Activated T-helper 1 cell treated with anti-CD3 and anti-CD28 coated beads, Interleukin-12 subunit alpha, Interleukin-12 subunit beta, Interleukin-2, Interleukin-4 antibody, amounts not matched to agents 30 ng/mL and 10 ng/mL and 1 ng/mL, durations not matched to agents 14 hours and 24 hours and 36 hours (primary cell): ENCODE results near the gene TAF15. TPM values are rescaled to one million over a fixed set of nuclear protein-coding genes. Genes with fewer than 3 reads are reported as not detected.

Experiments used
- DNase-seq: peaks from one replicate; pipeline ENCODE4 v3.0.0; 2021; ENCODE audit warnings: low spot score
- H3K27ac Mint-ChIP-seq: one replicate; pipeline ENCODE4 v1.8.0; 2021; ENCODE audit warnings: mild to moderate bottlenecking, mixed read lengths
- H3K27me3 Mint-ChIP-seq: one replicate; pipeline ENCODE4 v1.8.0; 2022; ENCODE audit warnings: mild to moderate bottlenecking, moderate library complexity, mixed read lengths; ENCODE audit not compliant: insufficient read depth
- H3K36me3 Mint-ChIP-seq: one replicate; pipeline ENCODE4 v1.8.0; 2021; ENCODE audit warnings: low read depth, mixed read lengths
- H3K4me1 Mint-ChIP-seq: one replicate; pipeline ENCODE4 v1.8.0; 2021; ENCODE audit warnings: low read depth, mixed read lengths
- H3K4me3 Mint-ChIP-seq: one replicate; pipeline ENCODE4 v1.8.0; 2021; ENCODE audit warnings: mild to moderate bottlenecking, moderate library complexity, mixed read lengths
- H3K9me3 Mint-ChIP-seq: one replicate; pipeline ENCODE4 v1.8.0; 2021; ENCODE audit warnings: mixed read lengths
- intact Hi-C: fragments of 100-400 bp; cut with micrococcal nuclease; formaldehyde crosslinking; loops from one replicate; pipeline ENCODE4 v1.15.1; 2024
- total RNA-seq: library from RNA; stranded (reverse); gene quantifications from 2 replicates; pipeline ENCODE4 v1.2.3, GENCODE V29; 2022

The TAF15 gene
- total RNA-seq, 1 donor from 2014 or later = 311 TPM

- DNase-seq = no peak
- H3K27ac Mint-ChIP-seq = no peak overlapping the region
- no peaks in the 10 kb centered on the region for H3K36me3 Mint-ChIP-seq
- H3K4me1 Mint-ChIP-seq = peaks cover 8% of the 10 kb centered on the region
- H3K27me3 Mint-ChIP-seq = peaks cover 69% of the 10 kb centered on the region
- no peak overlapping the region for H3K4me3 Mint-ChIP-seq
- no peaks in the 10 kb centered on the region for H3K9me3 Mint-ChIP-seq
- intact Hi-C loops = no loop called here
Measured at GRCh38 chr17:35793257-35793656, 16.0 kb upstream of the TAF15 start.

- peak; percentile 27 for DNase-seq
- intact Hi-C loops = no loop called here
- no peak within 1 kb of the TSS for H3K27ac Mint-ChIP-seq
Measured at GRCh38 chr17:35795007-35795870, 14.0 kb upstream of the TAF15 start, which contains the start of gene MMP28. TSS of gene MMP28 (minus strand) at chr17:35795641. CDS start at chr17:35795377, 264 bp downstream.

DNA sequence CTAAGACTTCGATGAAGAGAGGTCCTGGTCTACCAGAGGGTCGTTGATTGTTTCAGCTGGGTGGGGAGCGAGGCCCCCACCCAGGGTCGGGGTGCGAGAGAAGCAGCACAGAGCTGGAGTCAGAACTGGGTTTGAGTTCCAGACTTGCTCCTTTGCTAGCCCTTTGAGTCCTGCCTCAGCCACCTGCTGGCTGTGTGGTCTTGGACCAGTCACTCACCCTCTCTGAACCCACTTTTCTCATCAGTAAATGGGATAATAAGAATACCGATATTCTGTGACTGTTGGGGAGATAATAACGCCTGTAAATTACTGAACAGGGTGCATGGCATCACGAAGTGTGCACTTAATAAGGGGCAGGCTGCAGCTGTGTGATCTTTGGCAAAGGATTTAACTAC, 13.4 kb upstream of the TAF15 start:
- peaks cover 63% of the 10 kb centered on the region for H3K27me3 Mint-ChIP-seq

More at GRCh38 chr17:35795007-35795870, 14.0 kb upstream of the TAF15 start, which contains the start of gene MMP28:
- Mint-ChIP-seq H3K4me1 (peaks cover 8% of the 10 kb centered on the region), H3K4me3 (peak within 1 kb of the TSS; percentile 71), H3K36me3 (no peaks in the 10 kb centered on the region), H3K27me3 (peaks cover 70% of the 10 kb centered on the region), H3K9me3 (no peaks in the 10 kb centered on the region)

DNA sequence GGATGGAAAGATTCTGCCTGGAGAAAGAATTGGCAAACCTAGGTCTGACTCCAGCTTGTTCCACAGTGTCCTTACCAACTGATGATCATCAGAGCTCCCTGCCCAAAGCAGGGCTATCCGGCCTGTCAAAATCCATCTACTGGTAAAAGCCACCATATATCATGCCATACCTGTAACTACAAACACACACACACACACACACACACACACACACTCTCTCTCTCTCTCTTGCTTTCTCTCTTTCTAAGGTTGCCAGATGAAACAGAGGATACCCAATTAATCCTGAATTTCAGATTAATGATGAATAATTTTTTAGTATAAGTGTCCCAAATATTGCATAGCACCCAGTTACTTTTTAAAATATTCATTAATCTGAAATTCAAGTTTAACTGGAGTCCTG, 12.3 kb upstream of the TAF15 start:
- Mint-ChIP-seq H3K4me1 (peaks cover 16% of the 10 kb centered on the region), H3K27me3 (peaks cover 59% of the 10 kb centered on the region), H3K4me3 (no peak overlapping the region), H3K9me3 (no peaks in the 10 kb centered on the region), H3K27ac (no peak overlapping the region), H3K36me3 (no peaks in the 10 kb centered on the region)
- no peak for DNase-seq
- intact Hi-C loops = no loop called here

More for the DNA sequence above, 13.4 kb upstream of the TAF15 start:
- H3K36me3 Mint-ChIP-seq = no peaks in the 10 kb centered on the region
- intact Hi-C loops = no loop called here
- H3K9me3 Mint-ChIP-seq = no peaks in the 10 kb centered on the region
- peaks cover 8% of the 10 kb centered on the region for H3K4me1 Mint-ChIP-seq
- H3K4me3 Mint-ChIP-seq = peak overlapping the region; percentile 71
- no peak overlapping the region for H3K27ac Mint-ChIP-seq
- no peak for DNase-seq

- intact Hi-C loops = no loop called here
Measured at GRCh38 chr17:35797370-35797769, 11.9 kb upstream of the TAF15 start.

GRCh38 chr17:35797918-35798317, 11.4 kb upstream of the TAF15 start:
- Mint-ChIP-seq H3K9me3 (no peaks in the 10 kb centered on the region), H3K27ac (no peak overlapping the region), H3K27me3 (peaks cover 51% of the 10 kb centered on the region), H3K4me1 (peaks cover 19% of the 10 kb centered on the region), H3K36me3 (no peaks in the 10 kb centered on the region), H3K4me3 (no peak overlapping the region)
- intact Hi-C loops = no loop called here
- no peak for DNase-seq

More at GRCh38 chr17:35797370-35797769, 11.9 kb upstream of the TAF15 start:
- Mint-ChIP-seq H3K36me3 (no peaks in the 10 kb centered on the region), H3K27ac (no peak overlapping the region), H3K4me1 (peaks cover 17% of the 10 kb centered on the region), H3K9me3 (no peaks in the 10 kb centered on the region), H3K4me3 (no peak overlapping the region), H3K27me3 (peaks cover 55% of the 10 kb centered on the region)
- DNase-seq = no peak

DNA sequence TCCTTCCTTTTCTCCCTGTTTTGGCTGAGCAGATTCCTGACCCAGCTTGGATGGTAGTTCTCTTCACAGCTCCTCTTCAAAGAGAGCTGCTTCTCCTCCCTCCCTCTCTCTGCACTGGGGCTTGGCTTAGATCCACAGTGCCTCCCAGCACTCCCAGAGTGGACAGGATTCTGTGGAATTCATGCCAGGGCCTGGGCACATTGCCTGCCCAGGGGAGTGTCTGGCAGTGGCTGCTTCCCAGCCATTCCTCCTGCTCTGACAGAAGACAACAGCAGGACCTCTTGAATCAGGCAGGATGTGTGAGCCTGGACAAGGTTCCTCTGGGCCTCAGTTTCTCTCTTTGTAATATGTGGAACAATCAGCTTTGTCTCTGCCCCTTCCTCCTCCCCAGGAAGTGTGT, 9.3 kb upstream of the TAF15 start:
- H3K36me3 Mint-ChIP-seq = no peaks in the 10 kb centered on the region
- peaks cover 29% of the 10 kb centered on the region for H3K4me1 Mint-ChIP-seq
- intact Hi-C loops = loop anchor here (10.0 kb wide), 1 partner anchor 815 kb away; the partner anchor contains the start of gene LIG3

DNA sequence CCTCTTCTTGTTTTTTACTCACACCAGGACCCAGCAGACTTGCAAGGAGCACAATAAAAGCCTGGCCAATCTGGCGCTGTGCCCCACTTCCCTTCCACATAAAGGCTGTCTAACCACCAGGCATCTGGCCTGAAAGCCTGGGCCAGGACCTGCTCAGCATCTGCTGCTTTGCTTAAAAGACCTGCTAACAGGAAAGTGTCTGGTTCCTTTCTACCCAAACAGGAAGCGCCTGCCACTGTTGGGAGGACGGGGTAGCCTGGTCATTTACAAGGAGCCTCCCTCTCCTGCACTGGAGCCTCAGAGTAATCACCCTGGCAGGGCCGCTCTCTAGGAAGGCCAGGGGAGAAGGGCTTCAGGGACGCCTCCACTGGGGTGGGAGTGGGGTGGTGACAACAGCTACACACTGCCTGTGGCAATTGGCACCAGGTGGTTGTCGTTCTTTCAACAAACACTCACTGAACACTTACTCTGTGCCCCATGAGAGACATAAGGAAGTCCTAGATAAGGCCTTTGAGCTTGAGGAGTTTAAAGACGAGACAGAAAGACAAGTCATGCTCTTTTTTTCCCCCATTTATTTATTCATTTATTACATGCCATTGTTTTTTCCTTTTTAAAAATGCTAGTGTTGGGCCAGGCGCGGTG, 7.6 kb upstream of the TAF15 start:
- Mint-ChIP-seq H3K4me3 (no peak overlapping the region), H3K27ac (no peak overlapping the region), H3K36me3 (no peaks in the 10 kb centered on the region), H3K4me1 (peaks cover 25% of the 10 kb centered on the region), H3K27me3 (peaks cover 23% of the 10 kb centered on the region), H3K9me3 (no peaks in the 10 kb centered on the region)
- no peak for DNase-seq
- intact Hi-C loops = loop anchor here (10.0 kb wide), 1 partner anchor 817 kb away; the partner anchor contains the start of gene LIG3

More for the DNA sequence above, 9.3 kb upstream of the TAF15 start:
- Mint-ChIP-seq H3K27me3 (peaks cover 33% of the 10 kb centered on the region), H3K9me3 (no peaks in the 10 kb centered on the region), H3K27ac (no peak overlapping the region), H3K4me3 (no peak overlapping the region)
- DNase-seq = no peak

DNA sequence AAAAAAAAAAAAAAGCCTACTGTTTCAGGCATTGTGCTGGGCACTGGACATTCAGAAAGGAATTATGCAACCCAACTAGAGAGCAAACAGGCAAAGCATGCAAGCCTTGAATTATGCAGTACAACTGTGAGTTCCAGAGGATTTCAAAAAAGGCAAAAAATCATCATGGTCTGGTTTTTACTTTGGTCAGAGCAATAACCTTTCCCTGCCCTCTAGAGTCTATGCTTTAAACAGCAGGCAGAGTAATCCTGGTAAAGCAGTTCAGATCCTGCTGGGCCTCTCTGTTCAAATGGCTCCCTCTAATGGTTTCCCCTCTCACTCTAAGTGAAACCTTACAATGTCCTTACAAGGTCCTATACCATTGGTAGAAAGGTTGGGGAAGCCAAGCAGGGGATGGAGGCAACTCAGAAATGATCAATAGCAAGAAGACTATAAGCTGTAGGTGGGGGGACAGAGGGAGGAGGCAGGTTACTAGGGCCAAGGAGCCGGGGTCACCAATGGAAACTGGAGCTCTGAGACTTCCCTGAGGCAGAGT, 4.6 kb upstream of the TAF15 start:
- Mint-ChIP-seq H3K36me3 (no peaks in the 10 kb centered on the region), H3K27me3 (peaks cover 6% of the 10 kb centered on the region), H3K9me3 (no peaks in the 10 kb centered on the region), H3K27ac (no peak overlapping the region), H3K4me1 (peaks cover 50% of the 10 kb centered on the region), H3K4me3 (no peak overlapping the region)
- intact Hi-C loops = loop anchor here (1.0 to 10.0 kb wide), 6 partner anchors 40 to 820 kb away; partner anchors contain the start of genes AP2B1, LIG3, SLFN5 and ZNHIT3
- peak; percentile 49 for DNase-seq

- peak overlapping the region; percentile 98 for H3K4me3 Mint-ChIP-seq
- no peak for DNase-seq
Measured at GRCh38 chr17:35807371-35808144, 1.7 kb upstream of the TAF15 start.

DNA sequence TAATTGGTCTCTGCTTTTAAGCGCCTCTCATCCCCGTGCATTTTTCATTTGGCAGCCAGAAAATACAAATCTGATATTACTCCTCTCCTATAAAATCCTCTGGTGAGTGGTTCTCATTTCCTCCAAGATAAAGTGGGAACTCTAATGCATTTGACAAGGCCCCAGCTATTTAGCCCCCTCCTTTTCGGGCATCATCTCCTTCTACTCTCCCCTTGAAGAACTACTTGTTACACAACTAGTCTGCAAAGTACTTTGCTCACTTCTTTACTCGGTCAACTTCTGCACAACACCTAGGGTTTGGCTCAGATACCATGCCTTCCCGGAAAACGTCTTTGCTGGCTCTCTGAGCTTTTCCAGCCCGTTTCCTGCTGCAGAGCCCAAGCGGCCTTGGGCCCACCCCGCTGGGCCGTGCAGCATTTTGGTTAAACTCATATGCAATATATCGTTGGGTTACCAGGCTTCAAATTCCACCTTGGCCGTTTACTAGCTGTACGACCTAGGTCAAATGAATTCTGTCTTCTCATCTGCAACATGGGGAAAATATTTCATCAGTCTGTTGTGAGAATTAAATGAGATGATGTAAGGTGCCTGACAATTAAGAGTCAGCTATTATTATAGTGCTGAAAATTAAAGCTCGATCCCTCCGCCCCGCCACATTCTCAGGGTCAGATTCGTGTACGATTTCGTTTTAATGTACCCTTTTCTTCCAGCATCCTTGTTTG, 883 bp upstream of the TAF15 start:
- peak overlapping the region; percentile 98 for H3K4me3 Mint-ChIP-seq
- DNase-seq = no peak
- H3K36me3 Mint-ChIP-seq = peaks cover 6% of the 10 kb centered on the region
- intact Hi-C loops = loop anchor here (5.0 to 10.0 kb wide), 4 partner anchors 221 to 824 kb away; partner anchors contain the start of genes AP2B1, LIG3, SLFN5 and ZNHIT3
- H3K27ac Mint-ChIP-seq = peak overlapping the region; percentile 99
- H3K27me3 Mint-ChIP-seq = no peaks in the 10 kb centered on the region
- peaks cover 63% of the 10 kb centered on the region for H3K4me1 Mint-ChIP-seq
- H3K9me3 Mint-ChIP-seq = no peaks in the 10 kb centered on the region

More at GRCh38 chr17:35807371-35808144, 1.7 kb upstream of the TAF15 start:
- Mint-ChIP-seq H3K9me3 (no peaks in the 10 kb centered on the region), H3K27ac (peak overlapping the region; percentile 99), H3K27me3 (peaks cover 2% of the 10 kb centered on the region), H3K4me1 (peaks cover 63% of the 10 kb centered on the region), H3K36me3 (peaks cover 3% of the 10 kb centered on the region)
- intact Hi-C loops = loop anchor here (5.0 to 10.0 kb wide), 4 partner anchors 220 to 823 kb away; partner anchors contain the start of genes AP2B1, LIG3, SLFN5 and ZNHIT3
